TTC549 (cell line): ENCODE data around the gene VCL.
"Not testable (repeated sequence)": the region's sequence is repeated elsewhere in the genome, so short reads cannot be mapped to it uniquely, and the experiment has no call there.

Source experiments
- FAIRE-seq: peaks from 2 replicates; lab custom pipeline; 2012; peaks lifted over from hg19 to GRCh38; lab: Jason Lieb, UNC

The VCL gene

DNA sequence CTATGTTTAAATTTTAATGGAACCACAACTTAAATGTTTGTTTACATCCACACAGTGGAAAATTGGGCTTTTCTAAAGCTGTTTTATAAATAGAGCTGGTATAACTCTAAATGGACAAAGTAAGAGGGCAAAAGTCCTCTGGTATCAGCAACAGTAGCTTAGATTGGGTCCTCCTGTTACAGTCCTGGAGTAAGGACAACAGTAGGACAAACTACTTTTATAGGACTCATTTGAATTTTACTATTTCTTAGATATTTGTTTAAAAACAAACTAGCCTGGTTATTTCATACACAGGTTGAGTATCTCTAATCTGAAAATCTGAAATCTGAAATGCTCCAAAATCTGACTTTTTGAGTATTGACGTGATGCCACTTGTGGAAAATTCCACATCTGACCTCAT, 8.4 kb downstream of the VCL start:
- FAIRE-seq: no peak

- FAIRE-seq: no peak
Observed at GRCh38 chr10:74008212-74008731, 10.4 kb downstream of the VCL start.

DNA sequence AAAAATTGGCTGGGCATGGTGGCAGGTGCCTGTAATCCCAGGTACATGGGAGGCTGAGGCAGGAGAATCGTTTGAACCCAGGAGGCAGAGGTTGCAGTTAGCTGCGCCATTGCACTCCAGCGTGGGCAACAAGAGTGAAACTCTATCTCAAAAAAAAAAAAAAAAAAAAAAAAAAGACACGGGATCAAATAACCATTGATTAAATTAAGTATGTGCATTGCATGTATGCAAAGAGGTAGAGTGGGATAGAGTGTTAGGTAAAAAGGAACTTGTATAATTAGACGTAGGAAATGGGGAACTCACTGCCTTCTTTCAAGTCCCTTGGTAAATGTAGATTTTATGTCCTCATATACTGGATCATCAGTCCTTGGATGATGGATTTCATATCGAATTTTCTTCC, 13.1 kb downstream of the VCL start:
- FAIRE-seq: no peak

DNA sequence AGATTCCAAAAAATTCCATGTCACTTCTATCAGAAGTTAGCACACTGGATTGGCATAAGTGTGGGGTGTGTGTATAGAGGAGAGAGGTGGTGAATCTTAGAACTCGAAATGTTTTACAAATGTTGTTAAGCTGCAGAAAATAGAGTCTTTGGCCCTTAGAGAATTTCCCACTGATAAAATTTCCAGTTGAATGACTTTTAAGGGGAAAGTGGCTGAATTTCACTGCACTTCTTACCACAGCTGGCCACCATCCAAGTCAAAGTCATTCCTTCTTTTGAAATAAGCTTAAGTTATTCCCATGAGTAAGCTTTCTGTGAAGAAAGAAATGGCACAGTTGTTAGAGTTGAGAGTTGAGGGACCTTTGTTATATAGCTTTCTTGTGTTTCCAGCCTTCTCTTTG, 13.9 kb downstream of the VCL start:
- no peak for FAIRE-seq

GRCh38 chr10:74012480-74012879, 14.6 kb downstream of the VCL start:
- FAIRE-seq: no peak

DNA sequence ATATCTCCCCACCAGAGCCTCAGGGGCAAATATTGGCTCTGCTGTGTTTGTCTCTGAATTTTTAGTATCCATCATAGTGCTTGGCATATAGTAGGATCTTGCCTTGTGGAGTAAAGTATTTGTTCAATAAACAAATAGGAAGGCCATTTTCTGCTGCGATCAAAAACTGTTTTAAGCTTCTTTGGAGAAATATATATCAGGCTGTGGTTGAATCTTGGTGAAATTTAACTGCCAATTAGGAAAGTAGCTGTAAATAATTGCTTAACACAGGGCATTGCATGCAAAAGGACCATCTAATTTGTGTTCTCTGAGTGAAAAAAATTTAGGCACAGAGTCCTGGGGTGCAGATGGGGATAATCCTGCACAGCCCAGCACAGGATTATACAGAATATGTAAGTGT, 15.1 kb downstream of the VCL start:
- no peak for FAIRE-seq

- not testable (repeated sequence) for FAIRE-seq
Observed at GRCh38 chr10:74014574-74014973, 16.7 kb downstream of the VCL start.

DNA sequence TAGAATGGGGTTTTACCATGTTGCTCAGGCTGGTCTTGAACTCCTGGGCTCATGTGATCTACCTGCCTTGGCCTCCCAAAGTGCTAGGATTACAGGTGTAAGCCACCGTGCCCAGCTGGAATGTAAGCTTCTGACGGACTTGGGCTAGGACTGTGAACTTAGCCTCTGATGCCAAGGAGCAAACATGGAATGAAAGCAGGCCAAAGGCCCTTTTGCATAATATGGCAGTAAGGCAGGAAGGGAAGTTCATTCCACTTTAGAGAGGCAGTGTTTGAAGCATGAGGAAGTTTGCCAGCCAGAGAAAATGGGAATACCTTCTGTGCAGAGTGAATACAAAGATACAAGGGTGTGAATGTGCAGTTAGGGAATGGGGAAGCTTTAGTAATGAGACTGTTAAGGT, 20.3 kb downstream of the VCL start:
- no peak for FAIRE-seq

DNA sequence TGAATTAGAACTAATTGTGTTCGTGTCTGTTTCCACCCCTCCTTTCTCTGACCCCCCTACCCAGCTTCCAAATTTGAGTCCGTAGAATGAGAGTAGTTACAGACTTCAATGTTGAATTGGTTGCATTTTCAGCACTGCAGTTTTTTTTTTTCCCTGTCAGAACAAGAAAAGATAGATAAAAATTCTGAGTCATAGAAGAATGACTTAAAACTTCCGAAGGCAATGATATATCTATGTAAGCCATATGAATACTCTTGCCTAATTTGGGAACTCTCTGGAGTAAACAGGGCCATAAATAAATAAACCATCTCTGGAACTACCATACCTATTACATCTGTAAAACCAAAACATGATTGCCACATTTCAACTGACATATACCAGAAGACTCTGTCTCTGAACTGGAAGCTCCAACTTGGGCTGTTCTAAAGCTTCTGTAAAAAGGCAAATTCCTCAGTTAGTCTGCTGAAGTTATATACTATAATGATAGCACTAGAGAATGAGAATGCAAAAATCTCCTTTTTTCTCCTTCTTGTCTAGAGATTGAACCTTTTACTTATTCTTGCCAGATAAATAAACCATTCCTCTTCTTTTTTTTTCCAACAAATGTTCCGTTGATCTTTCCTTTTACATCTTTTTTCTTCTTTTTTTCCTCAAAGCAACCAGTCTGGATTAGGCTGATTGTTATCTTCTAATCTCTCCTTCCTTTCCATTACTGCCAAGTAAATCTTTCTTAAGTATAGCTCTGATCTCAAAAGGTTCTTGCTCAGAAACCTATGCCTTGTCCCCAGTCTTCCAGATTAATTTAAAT, 23.5 kb downstream of the VCL start:
- FAIRE-seq: no peak

DNA sequence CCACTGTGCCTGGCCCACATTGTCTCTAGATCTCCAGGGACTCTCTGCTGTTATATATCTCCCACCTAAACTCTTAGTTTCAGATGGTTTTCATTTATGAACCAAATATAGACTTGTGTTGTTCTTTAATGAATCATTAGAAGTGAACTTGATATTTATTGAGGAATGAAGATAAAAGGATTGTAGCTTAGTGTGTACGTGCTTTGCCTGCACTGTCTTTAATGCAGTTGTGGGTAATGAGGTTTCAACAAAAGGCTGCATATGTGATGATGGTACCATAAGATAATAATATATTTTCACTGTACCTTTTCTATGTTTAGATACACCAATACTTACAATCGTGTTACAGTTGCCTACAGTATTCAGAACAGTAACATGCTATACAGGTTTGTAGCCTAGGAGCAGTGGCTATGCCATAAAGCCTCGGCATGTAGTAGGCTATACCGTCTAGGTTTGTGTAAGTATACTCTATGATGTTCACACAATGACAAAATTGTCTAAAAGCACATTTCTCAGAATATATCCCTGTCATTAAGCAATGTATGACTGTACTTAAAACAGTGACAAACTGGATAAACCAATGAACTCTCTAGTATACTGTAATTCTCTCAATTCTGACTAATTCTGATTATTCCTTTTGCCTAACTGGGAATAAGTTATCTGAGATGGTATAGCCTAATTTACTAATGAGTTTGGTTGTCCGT, 25.2 kb downstream of the VCL start:
- FAIRE-seq: no peak

- no peak for FAIRE-seq
Observed at GRCh38 chr10:74024600-74024999, 26.7 kb downstream of the VCL start.

DNA sequence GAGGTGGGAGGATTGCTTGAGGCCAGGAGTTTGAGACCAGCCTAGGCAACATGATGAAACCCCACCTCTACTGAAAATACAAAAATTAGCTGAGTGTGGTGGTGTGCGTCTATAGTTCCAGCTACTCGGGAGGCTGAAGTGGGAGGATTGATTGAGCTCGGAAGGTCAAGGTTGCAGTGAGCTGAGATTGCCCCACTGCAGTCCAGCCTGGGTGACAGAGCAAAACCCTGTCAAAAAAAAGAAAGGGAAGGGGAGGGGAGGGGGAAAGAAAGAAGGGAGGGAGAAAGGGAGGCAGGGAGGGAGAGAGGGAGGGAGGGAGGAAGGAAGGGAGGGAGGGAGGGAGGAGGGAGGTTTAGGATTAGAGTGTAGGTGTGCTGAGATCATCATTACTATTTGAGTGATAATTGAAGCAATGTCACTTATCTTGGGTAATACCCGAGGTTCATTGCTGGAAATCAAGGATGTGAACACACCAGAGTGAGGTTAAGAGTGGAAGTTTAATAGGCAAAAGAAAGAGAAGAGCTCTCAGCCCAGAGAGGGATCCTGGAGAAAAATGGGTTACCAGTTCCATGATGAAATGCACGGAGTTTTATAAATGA, 27.6 kb downstream of the VCL start:
- FAIRE-seq: no peak

DNA sequence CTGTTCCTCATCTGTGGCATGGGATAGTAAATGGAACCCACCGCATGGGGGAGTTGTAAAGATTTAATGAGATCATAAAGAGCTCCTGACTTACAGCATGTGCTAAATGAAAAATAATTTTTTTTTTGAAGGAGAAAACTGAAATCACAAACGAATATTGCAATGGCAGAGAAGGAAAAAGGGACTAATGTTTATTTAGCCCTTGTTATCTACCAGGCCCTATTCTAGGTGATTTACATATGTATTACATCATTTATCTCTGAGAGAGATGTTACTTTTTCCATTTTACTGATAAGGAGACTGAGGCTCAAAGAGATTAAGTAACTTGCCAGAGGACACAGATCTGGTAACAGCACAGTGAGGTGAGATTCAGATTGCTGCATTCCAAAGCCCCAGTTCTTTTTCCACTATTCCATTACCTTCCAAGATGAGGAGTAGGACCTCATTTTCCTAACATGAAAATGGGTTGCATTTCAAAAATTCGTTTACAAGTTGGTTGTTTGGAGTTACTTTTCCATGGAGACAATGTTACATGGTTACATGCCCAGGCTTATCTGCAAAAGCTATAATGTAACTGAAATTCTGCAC, 28.6 kb downstream of the VCL start:
- FAIRE-seq: no peak

DNA sequence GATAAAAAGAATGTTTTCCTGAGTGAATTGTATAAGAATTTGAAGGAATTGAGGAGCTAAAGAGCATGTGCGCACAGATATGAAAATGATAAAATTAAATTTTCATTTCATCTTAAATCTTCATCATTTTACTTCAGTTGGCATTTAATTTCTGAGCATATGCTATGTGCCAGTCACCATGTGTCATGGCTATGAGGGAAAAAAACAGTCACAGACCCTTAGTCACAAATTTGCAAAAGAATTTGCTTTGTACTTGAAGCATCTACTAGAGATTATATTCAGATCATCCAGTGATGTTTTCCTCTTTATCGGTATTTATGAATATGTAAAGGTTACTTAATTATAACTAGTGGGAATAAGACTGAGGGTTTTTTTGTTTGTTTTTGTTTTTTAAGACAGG, 29.8 kb downstream of the VCL start:
- FAIRE-seq: no peak

GRCh38 chr10:74029943-74030342, 32.0 kb downstream of the VCL start:
- no peak for FAIRE-seq

GRCh38 chr10:74032208-74032607, 34.3 kb downstream of the VCL start:
- not testable (repeated sequence) for FAIRE-seq

- no peak for FAIRE-seq
Observed at GRCh38 chr10:74032900-74033655, 35.2 kb downstream of the VCL start.

DNA sequence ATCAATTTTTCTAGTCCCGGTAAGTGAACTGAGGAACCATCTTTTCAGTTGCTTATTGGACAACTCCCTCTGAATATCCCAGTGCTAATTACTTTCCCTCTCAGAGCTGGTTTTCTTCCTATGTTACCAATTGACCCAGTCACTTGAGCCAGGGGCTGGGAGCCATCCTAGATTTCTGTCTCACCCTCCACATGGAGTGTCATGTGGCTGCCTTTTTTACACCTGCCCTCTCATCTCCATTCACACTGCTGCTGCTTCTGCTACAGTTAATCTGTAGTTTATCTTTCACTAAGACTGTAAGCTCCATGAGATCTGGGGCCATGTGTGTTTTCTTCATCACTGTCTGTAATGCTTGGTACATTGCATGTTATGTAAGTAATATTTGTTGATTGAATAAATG, 35.8 kb downstream of the VCL start:
- FAIRE-seq: no peak

- no peak for FAIRE-seq
Observed at GRCh38 chr10:74034301-74034700, 36.4 kb downstream of the VCL start.

- FAIRE-seq: no peak
Observed at GRCh38 chr10:74035303-74035702, 37.4 kb downstream of the VCL start.

DNA sequence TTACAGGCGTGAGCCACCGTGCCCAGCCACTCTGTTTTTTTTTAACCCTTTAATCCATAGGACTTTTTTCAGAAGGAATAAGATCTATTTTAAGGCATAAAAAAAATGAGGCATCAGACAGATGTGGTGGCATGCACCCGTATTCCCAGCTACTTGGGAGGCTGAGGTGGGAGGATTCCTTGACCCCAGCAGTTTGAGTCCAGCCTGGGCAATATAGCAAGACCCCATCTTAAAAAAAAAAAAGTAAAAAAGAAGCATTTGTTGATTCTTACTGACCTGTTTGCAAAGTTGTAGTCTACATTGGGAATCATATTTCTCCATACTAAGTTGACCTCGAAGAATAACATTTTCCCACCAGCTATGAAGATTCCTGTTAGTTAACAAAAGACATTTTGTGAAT, 38.6 kb downstream of the VCL start:
- no peak for FAIRE-seq

GRCh38 chr10:74039561-74040145, 41.7 kb downstream of the VCL start:
- FAIRE-seq: no peak
